ENCODE data around the gene SIRPA. TPM values are rescaled to one million over a fixed set of nuclear protein-coding genes. Genes with fewer than 3 reads are reported as not detected.

The SIRPA gene
- total RNA-seq, 1 donor from 2014 or later, result 13.0 TPM

GRCh38 chr20:1872459-1873097 is 22.6 kb upstream of the SIRPA start:
- no peak for TF ChIP-seq CTCF (IDR thresholded peaks at IDR 0.05)
- H3K36me3 Mint-ChIP-seq (ENCODE audit: unreplicated experiment), result no peaks in the 10 kb centered on the region
- no peaks in the 10 kb centered on the region for H3K4me1 Mint-ChIP-seq (ENCODE audit: unreplicated experiment)
- peaks cover 10% of the 10 kb centered on the region for H3K27me3 Mint-ChIP-seq (ENCODE audit: unreplicated experiment)
- no peak overlapping the region for H3K27ac Mint-ChIP-seq (ENCODE audit: unreplicated experiment)
- H3K9me3 Mint-ChIP-seq (ENCODE audit: unreplicated experiment), result no peaks in the 10 kb centered on the region
- H3K4me3 Mint-ChIP-seq (ENCODE audit: unreplicated experiment), result no peak overlapping the region
- DNase-seq (ENCODE audit: extremely low spot score, unreplicated experiment), result no peak

- Mint-ChIP-seq H3K36me3 (ENCODE audit: unreplicated experiment) (no peaks in the 10 kb centered on the region), H3K27ac (ENCODE audit: unreplicated experiment) (no peak overlapping the region), H3K27me3 (ENCODE audit: unreplicated experiment) (peaks cover 8% of the 10 kb centered on the region), H3K4me1 (ENCODE audit: unreplicated experiment) (no peaks in the 10 kb centered on the region), H3K9me3 (ENCODE audit: unreplicated experiment) (no peaks in the 10 kb centered on the region), H3K4me3 (ENCODE audit: unreplicated experiment) (no peak overlapping the region)
- no peak for DNase-seq (ENCODE audit: extremely low spot score, unreplicated experiment)
- TF ChIP-seq CTCF (IDR thresholded peaks at IDR 0.05), result no peak
These were observed 20.6 kb upstream of the SIRPA start for GRCh38 chr20:1874450-1875182.

- H3K27ac Mint-ChIP-seq (ENCODE audit: unreplicated experiment), result no peak overlapping the region
- peaks cover 10% of the 10 kb centered on the region for H3K27me3 Mint-ChIP-seq (ENCODE audit: unreplicated experiment)
- no peak for DNase-seq (ENCODE audit: extremely low spot score, unreplicated experiment)
- H3K4me1 Mint-ChIP-seq (ENCODE audit: unreplicated experiment), result no peaks in the 10 kb centered on the region
- TF ChIP-seq CTCF (IDR thresholded peaks at IDR 0.05), result no peak
- H3K36me3 Mint-ChIP-seq (ENCODE audit: unreplicated experiment), result no peaks in the 10 kb centered on the region
- no peak overlapping the region for H3K4me3 Mint-ChIP-seq (ENCODE audit: unreplicated experiment)
- H3K9me3 Mint-ChIP-seq (ENCODE audit: unreplicated experiment), result no peaks in the 10 kb centered on the region
These were observed 20.0 kb upstream of the SIRPA start for GRCh38 chr20:1875183-1875554.

- Mint-ChIP-seq H3K27ac (ENCODE audit: unreplicated experiment) (no peak overlapping the region), H3K4me1 (ENCODE audit: unreplicated experiment) (no peaks in the 10 kb centered on the region), H3K9me3 (ENCODE audit: unreplicated experiment) (no peaks in the 10 kb centered on the region), H3K4me3 (ENCODE audit: unreplicated experiment) (no peak overlapping the region), H3K27me3 (ENCODE audit: unreplicated experiment) (peaks cover 16% of the 10 kb centered on the region), H3K36me3 (ENCODE audit: unreplicated experiment) (no peaks in the 10 kb centered on the region)
- TF ChIP-seq CTCF (IDR thresholded peaks at IDR 0.05), result no peak
- DNase-seq (ENCODE audit: extremely low spot score, unreplicated experiment), result no peak
These were observed 19.4 kb upstream of the SIRPA start for GRCh38 chr20:1875762-1876161.

GRCh38 chr20:1876217-1876921 is 18.8 kb upstream of the SIRPA start:
- H3K36me3 Mint-ChIP-seq (ENCODE audit: unreplicated experiment), result no peaks in the 10 kb centered on the region
- H3K9me3 Mint-ChIP-seq (ENCODE audit: unreplicated experiment), result no peaks in the 10 kb centered on the region
- DNase-seq (ENCODE audit: extremely low spot score, unreplicated experiment), result no peak
- H3K27ac Mint-ChIP-seq (ENCODE audit: unreplicated experiment), result no peak overlapping the region
- no peak for TF ChIP-seq CTCF (IDR thresholded peaks at IDR 0.05)
- H3K4me1 Mint-ChIP-seq (ENCODE audit: unreplicated experiment), result no peaks in the 10 kb centered on the region
- peaks cover 18% of the 10 kb centered on the region for H3K27me3 Mint-ChIP-seq (ENCODE audit: unreplicated experiment)
- no peak overlapping the region for H3K4me3 Mint-ChIP-seq (ENCODE audit: unreplicated experiment)
